Activated naive CD4-positive, alpha-beta T cell treated with anti-CD3 and anti-CD28 coated beads, Interleukin-2, amount 50 U/mL, for 24 hours (primary cell): ENCODE results near the gene POFUT2.

Source experiments
- H3K27ac Mint-ChIP-seq: one replicate; pipeline ENCODE4 v1.8.0; 2021; ENCODE audit warnings: mild to moderate bottlenecking, mixed read lengths
- H3K27me3 Mint-ChIP-seq: one replicate; pipeline ENCODE4 v1.8.0; 2021; ENCODE audit warnings: mixed read lengths
- H3K36me3 Mint-ChIP-seq: one replicate; pipeline ENCODE4 v1.8.0; 2021; ENCODE audit warnings: mixed read lengths
- H3K4me1 Mint-ChIP-seq: one replicate; pipeline ENCODE4 v1.8.0; 2021; ENCODE audit warnings: mixed read lengths
- H3K4me3 Mint-ChIP-seq: one replicate; pipeline ENCODE4 v1.8.0; 2021; ENCODE audit warnings: mild to moderate bottlenecking, mixed read lengths
- H3K9me3 Mint-ChIP-seq: one replicate; pipeline ENCODE4 v1.8.0; 2021; ENCODE audit warnings: mixed read lengths

Gene POFUT2

GRCh38 chr21:45257673-45258341 is 29.9 kb downstream of the POFUT2 start:
- no peak overlapping the region for H3K4me3 Mint-ChIP-seq
- no peaks in the 10 kb centered on the region for H3K4me1 Mint-ChIP-seq
- no peak overlapping the region for H3K27ac Mint-ChIP-seq
- H3K27me3 Mint-ChIP-seq, result peaks cover 4% of the 10 kb centered on the region
- no peaks in the 10 kb centered on the region for H3K9me3 Mint-ChIP-seq
- no peaks in the 10 kb centered on the region for H3K36me3 Mint-ChIP-seq

- no peaks in the 10 kb centered on the region for H3K36me3 Mint-ChIP-seq
- H3K27ac Mint-ChIP-seq, result no peak overlapping the region
- no peaks in the 10 kb centered on the region for H3K9me3 Mint-ChIP-seq
- H3K4me1 Mint-ChIP-seq, result no peaks in the 10 kb centered on the region
- H3K4me3 Mint-ChIP-seq, result no peak overlapping the region
- peaks cover 4% of the 10 kb centered on the region for H3K27me3 Mint-ChIP-seq
Measured at GRCh38 chr21:45256912-45257672, 30.6 kb downstream of the POFUT2 start.

- Mint-ChIP-seq H3K36me3 (no peaks in the 10 kb centered on the region), H3K27me3 (peaks cover 4% of the 10 kb centered on the region), H3K4me1 (no peaks in the 10 kb centered on the region)
Measured at GRCh38 chr21:45256021-45256911, 31.4 kb downstream of the POFUT2 start.

DNA sequence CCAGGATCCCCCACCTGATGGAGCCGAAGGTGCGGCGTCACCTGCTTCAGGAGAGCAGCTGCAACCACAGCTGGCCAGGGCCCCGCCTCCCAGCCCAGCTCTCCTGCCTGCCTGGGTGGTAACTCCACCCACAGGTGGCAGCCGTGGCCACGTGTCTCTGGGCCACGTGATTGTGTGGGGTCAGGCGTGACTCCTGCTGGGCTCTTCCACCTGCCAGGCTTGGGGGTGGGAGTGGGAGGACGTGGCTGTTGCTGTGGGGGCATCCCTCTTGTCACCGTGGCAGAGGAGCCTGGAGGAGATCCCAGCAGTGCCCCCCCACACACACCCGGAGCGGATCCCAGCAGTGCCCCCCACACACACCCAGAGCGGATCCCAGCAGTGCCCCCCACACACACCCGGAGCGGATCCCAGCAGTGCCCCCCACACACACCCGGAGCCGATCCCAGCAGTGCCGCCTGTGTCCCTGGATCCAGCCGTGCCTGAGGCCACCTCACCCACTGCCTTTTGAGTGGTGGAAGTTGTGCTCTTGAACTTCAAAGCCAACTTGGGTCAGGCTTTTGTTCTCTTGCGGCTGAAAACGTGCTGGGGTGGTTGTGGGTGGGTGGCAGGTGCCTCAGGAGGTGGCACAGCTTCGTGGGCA is 32.2 kb downstream of the POFUT2 start:
- Mint-ChIP-seq H3K9me3 (no peaks in the 10 kb centered on the region), H3K4me1 (no peaks in the 10 kb centered on the region), H3K27ac (no peak overlapping the region), H3K36me3 (no peaks in the 10 kb centered on the region), H3K27me3 (peaks cover 4% of the 10 kb centered on the region), H3K4me3 (no peak overlapping the region)

More at GRCh38 chr21:45256021-45256911, 31.4 kb downstream of the POFUT2 start:
- H3K4me3 Mint-ChIP-seq, result no peak overlapping the region
- no peak overlapping the region for H3K27ac Mint-ChIP-seq
- H3K9me3 Mint-ChIP-seq, result no peaks in the 10 kb centered on the region

- Mint-ChIP-seq H3K4me3 (no peak overlapping the region), H3K27ac (peak overlapping the region; percentile 25), H3K9me3 (no peaks in the 10 kb centered on the region), H3K27me3 (peaks cover 4% of the 10 kb centered on the region), H3K4me1 (no peaks in the 10 kb centered on the region), H3K36me3 (no peaks in the 10 kb centered on the region)
Measured at GRCh38 chr21:45254460-45254930, 33.2 kb downstream of the POFUT2 start.

GRCh38 chr21:45253633-45254459 is 33.8 kb downstream of the POFUT2 start:
- Mint-ChIP-seq H3K27me3 (peaks cover 4% of the 10 kb centered on the region), H3K27ac (no peak overlapping the region), H3K4me3 (no peak overlapping the region), H3K4me1 (no peaks in the 10 kb centered on the region), H3K9me3 (no peaks in the 10 kb centered on the region), H3K36me3 (no peaks in the 10 kb centered on the region)

DNA sequence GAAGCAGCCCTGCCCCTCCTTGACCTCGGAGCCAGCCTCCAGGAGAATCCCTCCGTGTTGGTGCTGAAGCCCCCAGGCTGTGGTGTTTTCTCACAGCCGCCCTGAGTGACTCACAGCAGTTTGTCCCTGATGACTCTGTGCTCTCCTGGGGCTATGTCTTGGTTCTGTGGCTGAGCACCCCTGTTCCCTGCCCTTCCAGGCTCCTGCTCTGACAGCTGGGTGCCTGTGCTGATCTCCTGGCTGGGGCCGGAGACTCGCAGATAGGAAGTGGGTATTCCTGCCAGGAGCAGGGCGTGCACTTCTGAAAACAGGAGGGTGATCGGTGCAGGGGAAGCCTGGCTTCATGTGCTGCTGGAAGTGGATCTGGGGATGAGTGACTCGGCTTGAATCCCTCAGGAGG is 34.5 kb downstream of the POFUT2 start:
- Mint-ChIP-seq H3K9me3 (no peaks in the 10 kb centered on the region), H3K27me3 (peaks cover 7% of the 10 kb centered on the region), H3K27ac (no peak overlapping the region), H3K36me3 (no peaks in the 10 kb centered on the region), H3K4me1 (no peaks in the 10 kb centered on the region), H3K4me3 (no peak overlapping the region)

DNA sequence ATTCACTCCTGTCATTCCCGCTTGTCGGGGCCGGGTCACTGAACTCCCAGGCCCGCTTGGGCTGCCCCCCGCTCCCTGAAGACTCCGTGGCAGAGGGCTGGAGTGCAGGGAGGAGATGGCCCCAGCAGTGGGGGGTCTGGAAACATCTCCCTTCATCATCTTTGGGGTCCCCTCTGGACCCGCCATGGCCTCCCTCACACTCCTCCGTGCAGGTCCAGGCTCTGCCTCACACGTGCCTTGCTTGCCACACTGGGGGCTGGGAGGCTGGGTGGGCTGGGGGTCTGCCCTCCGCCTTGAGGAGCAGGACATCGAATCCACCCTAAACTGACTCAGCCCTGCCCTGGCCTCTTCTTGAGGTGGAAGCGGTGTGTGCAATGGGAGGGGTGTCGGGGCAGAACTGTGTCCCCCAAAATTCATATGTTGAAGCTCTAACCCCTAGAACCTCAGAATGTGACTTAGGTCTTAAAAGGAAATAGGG is 35.2 kb downstream of the POFUT2 start:
- H3K9me3 Mint-ChIP-seq, result no peaks in the 10 kb centered on the region
- no peak overlapping the region for H3K4me3 Mint-ChIP-seq
- no peaks in the 10 kb centered on the region for H3K36me3 Mint-ChIP-seq
- H3K4me1 Mint-ChIP-seq, result no peaks in the 10 kb centered on the region
- H3K27me3 Mint-ChIP-seq, result peaks cover 7% of the 10 kb centered on the region
- H3K27ac Mint-ChIP-seq, result no peak overlapping the region

DNA sequence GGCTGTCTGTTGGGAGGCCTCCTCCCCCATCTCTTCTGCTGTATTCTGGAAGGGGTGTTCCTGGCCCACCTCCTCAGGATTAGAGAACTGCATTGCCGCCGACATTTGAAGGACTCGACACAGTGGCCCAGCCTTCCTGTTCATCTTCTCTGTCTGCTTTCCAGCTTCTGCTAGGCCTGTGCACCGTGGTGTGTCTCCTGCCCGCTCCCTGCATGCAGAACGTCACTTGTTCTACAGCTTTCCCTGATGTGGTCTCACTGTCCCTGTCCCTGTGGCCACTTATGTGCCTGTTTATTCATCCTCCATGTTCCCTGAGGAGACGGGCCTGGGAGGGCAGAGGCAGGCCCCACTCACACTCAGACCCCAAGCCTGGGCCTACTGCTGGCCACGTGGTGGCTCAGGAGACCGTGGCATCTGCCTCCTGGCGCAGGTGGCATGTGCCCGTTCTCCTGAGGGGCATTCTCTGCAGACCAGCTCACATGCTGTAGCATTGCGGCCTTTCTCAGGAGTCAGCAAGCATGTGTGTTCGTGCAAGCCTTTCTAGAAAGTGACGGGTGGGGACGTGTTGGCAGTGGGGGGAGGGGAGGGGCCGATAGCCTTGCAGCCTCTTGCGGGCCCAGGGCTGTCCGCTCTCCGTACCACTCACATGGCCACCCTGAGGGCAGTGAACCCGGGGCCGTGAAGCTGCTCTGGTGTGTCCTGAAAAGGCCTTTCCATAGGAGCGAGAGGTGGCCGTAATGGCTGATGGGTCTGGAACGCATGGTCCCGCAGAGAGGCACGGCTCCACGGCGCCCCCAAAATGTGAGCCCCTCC is 35.9 kb downstream of the POFUT2 start:
- Mint-ChIP-seq H3K36me3 (no peaks in the 10 kb centered on the region), H3K4me3 (no peak overlapping the region), H3K27me3 (peaks cover 7% of the 10 kb centered on the region), H3K27ac (no peak overlapping the region), H3K9me3 (no peaks in the 10 kb centered on the region), H3K4me1 (no peaks in the 10 kb centered on the region)

DNA sequence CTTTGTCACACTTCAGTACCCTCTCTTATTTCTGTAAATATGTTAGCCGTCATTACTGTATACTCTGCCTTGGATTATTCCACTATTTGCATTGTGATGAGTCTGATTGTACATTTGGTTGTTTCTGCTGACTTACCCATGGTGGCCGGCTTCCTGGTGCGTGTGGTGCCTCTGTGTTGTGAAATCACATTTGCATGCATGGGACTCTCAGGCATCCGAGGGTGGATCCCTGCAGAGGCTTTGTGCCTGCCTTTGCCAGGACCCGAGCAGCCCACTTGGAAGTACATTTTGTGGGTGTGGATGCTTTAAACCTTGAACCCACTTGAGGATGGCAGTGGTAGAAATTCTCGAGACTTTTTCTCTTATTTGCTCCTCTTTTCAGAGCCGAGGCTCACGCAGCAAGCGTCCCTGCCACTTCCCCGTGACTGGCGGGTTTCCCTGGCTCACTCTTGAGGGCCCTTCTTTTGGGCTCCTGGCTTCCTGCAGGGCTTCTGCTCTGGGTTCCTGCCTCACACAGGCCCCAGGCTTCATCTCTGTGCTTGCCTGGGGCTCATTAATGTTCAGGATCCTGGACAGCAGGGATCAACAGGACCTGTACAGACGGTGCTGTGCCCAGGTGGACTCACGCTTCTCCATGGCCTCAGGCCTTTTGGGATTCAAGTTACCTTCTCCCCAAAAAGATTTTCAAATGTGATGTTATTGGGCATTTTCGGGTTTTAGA is 36.6 kb downstream of the POFUT2 start:
- Mint-ChIP-seq H3K27ac (no peak overlapping the region), H3K4me1 (no peaks in the 10 kb centered on the region), H3K4me3 (no peak overlapping the region), H3K27me3 (peaks cover 8% of the 10 kb centered on the region), H3K36me3 (no peaks in the 10 kb centered on the region), H3K9me3 (no peaks in the 10 kb centered on the region)

- Mint-ChIP-seq H3K27ac (no peak overlapping the region), H3K36me3 (no peaks in the 10 kb centered on the region), H3K27me3 (peaks cover 8% of the 10 kb centered on the region), H3K9me3 (no peaks in the 10 kb centered on the region), H3K4me3 (no peak overlapping the region), H3K4me1 (no peaks in the 10 kb centered on the region)
Measured at GRCh38 chr21:45250272-45250671, 37.4 kb downstream of the POFUT2 start.

DNA sequence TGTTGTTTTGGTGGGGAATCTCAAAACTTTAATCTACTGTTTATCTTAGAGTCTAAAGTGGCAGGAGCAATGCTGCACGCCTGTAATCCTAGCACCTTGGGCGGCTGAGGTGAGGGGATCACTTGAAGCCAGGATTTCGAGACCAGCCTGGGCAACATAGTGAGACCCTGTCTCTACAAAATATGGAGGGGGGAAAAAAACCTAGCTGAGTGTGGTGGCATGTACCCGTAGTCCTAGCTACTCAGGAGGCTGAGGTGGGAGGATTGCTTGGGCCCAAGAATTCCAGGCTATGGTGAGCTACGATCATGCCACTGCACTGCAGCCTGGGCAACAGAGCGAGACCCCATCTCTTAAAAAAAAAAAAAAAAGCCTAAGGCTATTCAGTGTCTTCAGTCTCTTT is 38.1 kb downstream of the POFUT2 start:
- Mint-ChIP-seq H3K4me3 (no peak overlapping the region), H3K9me3 (no peaks in the 10 kb centered on the region), H3K4me1 (no peaks in the 10 kb centered on the region), H3K36me3 (no peaks in the 10 kb centered on the region), H3K27ac (no peak overlapping the region), H3K27me3 (peaks cover 4% of the 10 kb centered on the region)

GRCh38 chr21:45248893-45249381 is 38.8 kb downstream of the POFUT2 start:
- H3K4me1 Mint-ChIP-seq, result no peaks in the 10 kb centered on the region
- H3K27me3 Mint-ChIP-seq, result peaks cover 4% of the 10 kb centered on the region
- H3K9me3 Mint-ChIP-seq, result peaks cover 4% of the 10 kb centered on the region
- H3K27ac Mint-ChIP-seq, result no peak overlapping the region
- H3K36me3 Mint-ChIP-seq, result no peaks in the 10 kb centered on the region
- no peak overlapping the region for H3K4me3 Mint-ChIP-seq
